GM20000 (cell line): ENCODE measurements around the gene FANCD2.

Experiments
- DNase-seq: peaks from one replicate; pipeline ENCODE4 v3.0.0; 2012; ENCODE audit warnings: low spot score
- CTCF ChIP-seq: IDR thresholded peaks from 2 replicates; pipeline ENCODE4 v1.5.1; 2012; ENCODE audit warnings: mild to moderate bottlenecking, control low read depth; ENCODE audit errors: extremely low read depth, missing control alignments

Gene FANCD2

GRCh38 chr3:10026084-10026890 lies at the start of gene FANCD2:
TSS of gene FANCD2 (plus strand) at chr3:10026437. CDS start at chr3:10028658, 2,221 bp downstream.
- no peak for TF ChIP-seq CTCF
- peak; percentile 86 for DNase-seq

GRCh38 chr3:9976721-9977709 lies 49.2 kb upstream of the FANCD2 start:
- DNase-seq: no peak
- TF ChIP-seq CTCF: no peak

- TF ChIP-seq CTCF: no peak
- no peak for DNase-seq
Observed at GRCh38 chr3:9978710-9979305, 47.4 kb upstream of the FANCD2 start.

- TF ChIP-seq CTCF: no peak
- DNase-seq: no peak
Observed at GRCh38 chr3:9980251-9980650, 46.0 kb upstream of the FANCD2 start.

GRCh38 chr3:9986230-9986725 lies 40.0 kb upstream of the FANCD2 start:
- TF ChIP-seq CTCF: no peak

GRCh38 chr3:9994086-9994844 lies 32.0 kb upstream of the FANCD2 start:
- no peak for DNase-seq
- TF ChIP-seq CTCF: no peak

More at GRCh38 chr3:9986230-9986725, 40.0 kb upstream of the FANCD2 start:
- no peak for DNase-seq
